ENCODE results near the gene SNX8. TPM values are rescaled to one million over a fixed set of nuclear protein-coding genes. Genes with fewer than 3 reads are reported as not detected.

Gene SNX8
- total and polyA plus RNA-seq, 2 experiments from 2014 or later = 24.7 to 81.4 TPM

DNA sequence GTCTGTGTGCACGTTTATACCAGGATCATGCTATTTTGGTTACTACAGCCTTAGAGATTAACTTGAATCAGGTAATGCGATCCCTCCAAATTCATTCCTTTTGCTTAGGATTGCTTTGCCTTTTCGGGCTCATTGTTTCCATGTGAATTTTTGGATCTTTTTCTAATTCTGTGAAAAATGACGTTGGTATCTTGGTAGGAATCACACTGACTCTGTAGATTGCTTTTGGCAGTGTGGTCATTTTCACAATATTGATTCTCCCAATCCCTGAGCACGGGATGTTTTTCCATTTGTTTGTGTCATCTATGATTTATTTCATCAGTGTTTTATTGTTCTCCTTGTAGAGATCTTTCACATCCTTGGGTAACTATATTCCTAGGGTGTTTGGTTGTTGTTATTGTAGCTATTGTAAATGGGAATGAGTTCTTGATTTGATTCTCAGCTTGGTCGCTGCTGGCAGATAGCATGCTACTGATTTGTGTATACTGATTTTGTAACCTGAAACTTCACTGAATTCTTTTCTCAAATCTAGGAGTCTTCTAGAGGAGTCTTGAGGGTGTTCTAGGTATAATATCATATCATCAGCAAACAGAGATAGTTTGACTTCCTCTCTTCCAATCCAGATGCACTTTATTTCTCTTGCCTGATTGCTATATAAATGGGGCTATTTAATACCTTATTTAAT is 18.2 kb downstream of the SNX8 start:
- no peaks in the 10 kb centered on the region for H3K9me2 ChIP-seq (replicated peaks; ENCODE audit: insufficient read depth)
- no peak overlapping the region for H3K4me3 ChIP-seq
- H3K27me3 ChIP-seq = no peaks in the 10 kb centered on the region
- no peak overlapping the region for H2AFZ ChIP-seq
- H4K20me1 ChIP-seq (ENCODE audit: insufficient read depth, poor library complexity, severe bottlenecking) = no peaks in the 10 kb centered on the region
- H3K36me3 ChIP-seq (replicated peaks; ENCODE audit: insufficient read depth, low read depth) = no peaks in the 10 kb centered on the region
- TF ChIP-seq CTCF (IDR thresholded peaks at IDR 0.05; ENCODE audit: poor library complexity) = no peak
- TF ChIP-seq EZH2phosphoT487 (IDR thresholded peaks at IDR 0.05; ENCODE audit: low read depth, severe bottlenecking, unreplicated experiment) = no peak
- TF ChIP-seq EZH2 (IDR thresholded peaks at IDR 0.05; ENCODE audit: borderline replicate concordance) = no peak
- H3K79me2 ChIP-seq = peaks cover 81% of the 10 kb centered on the region
- H3K9me3 ChIP-seq (ENCODE audit: low read depth) = no peaks in the 10 kb centered on the region
- no peak overlapping the region for H3K4me2 ChIP-seq
- WGBS (ENCODE audit: low lambda C conversion rate, missing lambda C conversion rate) = 77% methylated on average over 6 of the region's 6 CpGs
- no peaks in the 10 kb centered on the region for H3K4me1 ChIP-seq (ENCODE audit: insufficient read depth)
- no peak for DNase-seq (ENCODE audit: low spot score)
- H3K27ac ChIP-seq = no peak overlapping the region

DNA sequence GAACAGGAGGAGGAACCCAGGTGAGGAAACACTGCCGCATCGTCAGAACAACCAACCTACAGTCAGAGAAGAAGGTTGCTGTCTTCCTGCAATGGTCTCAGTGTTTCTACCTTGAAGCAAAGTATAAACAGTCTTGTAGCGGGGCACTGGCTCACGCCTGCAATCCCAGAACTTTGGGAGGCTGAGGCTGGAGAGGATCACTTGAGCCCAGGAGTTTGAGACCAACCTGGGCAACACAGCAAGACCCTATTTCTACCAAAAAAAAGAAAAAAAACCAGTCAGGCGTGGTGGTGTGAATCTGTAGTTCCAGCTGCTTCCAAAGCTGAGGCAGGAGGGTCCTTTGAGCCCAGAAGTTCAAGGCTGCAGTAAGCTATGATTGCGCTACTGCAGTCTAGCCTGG is 23.4 kb downstream of the SNX8 start:
- H3K9me2 ChIP-seq (replicated peaks; ENCODE audit: insufficient read depth) = no peaks in the 10 kb centered on the region
- no peak overlapping the region for H3K4me2 ChIP-seq
- no peak overlapping the region for H2AFZ ChIP-seq
- H3K79me2 ChIP-seq = peaks cover 61% of the 10 kb centered on the region
- no peaks in the 10 kb centered on the region for H4K20me1 ChIP-seq (ENCODE audit: insufficient read depth, poor library complexity, severe bottlenecking)
- no peaks in the 10 kb centered on the region for H3K27me3 ChIP-seq
- H3K27ac ChIP-seq = no peak overlapping the region
- no peaks in the 10 kb centered on the region for H3K9me3 ChIP-seq (ENCODE audit: low read depth)
- H3K36me3 ChIP-seq (replicated peaks; ENCODE audit: insufficient read depth, low read depth) = no peaks in the 10 kb centered on the region
- no peak for DNase-seq (ENCODE audit: low spot score)
- H3K4me1 ChIP-seq (ENCODE audit: insufficient read depth) = no peaks in the 10 kb centered on the region
- no peak for TF ChIP-seq EZH2 (IDR thresholded peaks at IDR 0.05; ENCODE audit: borderline replicate concordance)
- no peak for TF ChIP-seq EZH2phosphoT487 (IDR thresholded peaks at IDR 0.05; ENCODE audit: low read depth, severe bottlenecking, unreplicated experiment)
- no peak for TF ChIP-seq CTCF (IDR thresholded peaks at IDR 0.05; ENCODE audit: poor library complexity)
- no peak overlapping the region for H3K4me3 ChIP-seq
- 91% methylated on average over 6 of the region's 6 CpGs for WGBS (ENCODE audit: low lambda C conversion rate, missing lambda C conversion rate)

DNA sequence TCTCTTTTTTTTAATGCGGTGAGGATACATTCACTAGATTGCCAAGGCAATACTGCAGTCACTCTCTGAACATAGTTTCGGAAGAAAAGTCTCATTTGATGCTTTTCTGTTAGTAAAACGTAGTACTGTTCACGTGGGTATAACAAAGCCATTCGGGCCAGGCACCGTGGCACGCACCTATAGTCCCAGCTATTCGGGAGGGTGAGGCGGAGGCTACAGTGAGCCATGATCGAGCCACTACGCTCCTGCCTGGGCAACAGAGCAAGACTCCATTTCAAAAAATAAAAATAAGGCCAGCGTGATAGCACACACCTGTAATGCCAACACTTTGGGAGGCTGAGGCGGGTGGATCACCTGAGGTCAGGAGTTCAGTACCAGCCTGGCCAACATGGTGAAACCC is 24.6 kb downstream of the SNX8 start:
- H3K4me1 ChIP-seq (ENCODE audit: insufficient read depth) = no peaks in the 10 kb centered on the region
- 94% methylated on average over 13 of the region's 13 CpGs for WGBS (ENCODE audit: low lambda C conversion rate, missing lambda C conversion rate)
- no peaks in the 10 kb centered on the region for H3K27me3 ChIP-seq
- no peaks in the 10 kb centered on the region for H3K36me3 ChIP-seq (replicated peaks; ENCODE audit: insufficient read depth, low read depth)
- H3K27ac ChIP-seq = no peak overlapping the region
- H3K79me2 ChIP-seq = peaks cover 61% of the 10 kb centered on the region
- no peak for DNase-seq (ENCODE audit: low spot score)
- H2AFZ ChIP-seq = no peak overlapping the region
- H3K9me2 ChIP-seq (replicated peaks; ENCODE audit: insufficient read depth) = no peaks in the 10 kb centered on the region
- no peak overlapping the region for H3K4me3 ChIP-seq
- H4K20me1 ChIP-seq (ENCODE audit: insufficient read depth, poor library complexity, severe bottlenecking) = no peaks in the 10 kb centered on the region
- TF ChIP-seq EZH2phosphoT487 (IDR thresholded peaks at IDR 0.05; ENCODE audit: low read depth, severe bottlenecking, unreplicated experiment) = no peak
- TF ChIP-seq EZH2 (IDR thresholded peaks at IDR 0.05; ENCODE audit: borderline replicate concordance) = no peak
- H3K4me2 ChIP-seq = no peak overlapping the region
- no peaks in the 10 kb centered on the region for H3K9me3 ChIP-seq (ENCODE audit: low read depth)

DNA sequence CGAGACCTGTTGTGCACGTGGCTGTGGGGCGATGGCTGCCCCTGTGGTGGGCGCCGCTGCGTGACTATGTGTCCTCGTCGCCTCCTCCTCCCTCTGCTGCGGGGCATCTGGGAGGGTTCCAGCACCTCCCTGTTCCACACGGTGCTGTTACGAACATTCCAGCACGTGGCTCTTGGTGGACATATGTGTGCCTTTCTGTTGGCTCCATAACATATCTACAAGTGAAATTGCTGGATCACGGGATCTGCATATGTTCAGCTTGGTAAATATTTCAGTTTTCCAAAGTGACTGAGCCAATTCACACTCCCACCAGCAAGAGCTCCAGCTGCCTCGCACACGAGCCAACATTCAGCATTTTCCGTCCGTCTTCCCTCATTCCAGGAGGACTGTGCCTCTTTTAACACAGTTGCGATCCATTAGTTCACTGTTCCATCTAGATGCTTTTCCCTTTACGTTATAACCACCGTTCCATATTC is 25.1 kb downstream of the SNX8 start:
- WGBS (ENCODE audit: low lambda C conversion rate, missing lambda C conversion rate) = 97% methylated on average over 20 of the region's 20 CpGs
- Histone ChIP-seq H3K4me2 (no peak overlapping the region), H3K4me3 (no peak overlapping the region), H3K9me3 (ENCODE audit: low read depth) (no peaks in the 10 kb centered on the region), H3K36me3 (replicated peaks; ENCODE audit: insufficient read depth, low read depth) (no peaks in the 10 kb centered on the region), H2AFZ (no peak overlapping the region), H3K27me3 (no peaks in the 10 kb centered on the region), H4K20me1 (ENCODE audit: insufficient read depth, poor library complexity, severe bottlenecking) (no peaks in the 10 kb centered on the region), H3K9me2 (replicated peaks; ENCODE audit: insufficient read depth) (no peaks in the 10 kb centered on the region), H3K27ac (no peak overlapping the region), H3K4me1 (ENCODE audit: insufficient read depth) (no peaks in the 10 kb centered on the region), H3K79me2 (peaks cover 57% of the 10 kb centered on the region)
- no peak for TF ChIP-seq EZH2 (IDR thresholded peaks at IDR 0.05; ENCODE audit: borderline replicate concordance)
- no peak for TF ChIP-seq EZH2phosphoT487 (IDR thresholded peaks at IDR 0.05; ENCODE audit: low read depth, severe bottlenecking, unreplicated experiment)
- TF ChIP-seq CTCF (IDR thresholded peaks at IDR 0.05; ENCODE audit: poor library complexity) = no peak
- no peak for DNase-seq (ENCODE audit: low spot score)

All from hepatocyte (in vitro differentiated cells).